GM13976 (cell line): ENCODE data around the gene ASF1A.

ENCODE experiments used
- DNase-seq: peaks from one replicate; pipeline ENCODE4 v3.0.0; 2012; ENCODE audit warnings: low spot score
- CTCF ChIP-seq: IDR thresholded peaks from 2 replicates; pipeline ENCODE4 v1.5.1; 2012; ENCODE audit warnings: borderline replicate concordance, mild to moderate bottlenecking; ENCODE audit not compliant: insufficient read depth; ENCODE audit errors: extremely low read depth, missing control alignments, control extremely low read depth
- in situ Hi-C: fragments of 300-500 bp; cut with MboI; formaldehyde crosslinking; loops from one replicate; pipeline ENCODE4 v1.12.0; 2022; ENCODE audit warnings: low sequenced_read_pairs, mixed read lengths, inconsistent platforms; ENCODE audit not compliant: unreplicated experiment

The ASF1A gene

GRCh38 chr6:118892355-118892991, 1.5 kb upstream of the ASF1A start:
- no peak for DNase-seq
- in situ Hi-C loops: no loop called here
- no peak for TF ChIP-seq CTCF

- TF ChIP-seq CTCF: no peak
- peak; percentile 37 for DNase-seq
- in situ Hi-C loops: no loop called here
These were observed 717 bp upstream of the ASF1A start for GRCh38 chr6:118893064-118893806.

GRCh38 chr6:118894425-118895260, 691 bp downstream of the ASF1A start:
- no peak for TF ChIP-seq CTCF
- DNase-seq: peak; percentile 77
- in situ Hi-C loops: no loop called here

GRCh38 chr6:118895261-118895560, 1.3 kb downstream of the ASF1A start:
- in situ Hi-C loops: no loop called here
- DNase-seq: no peak
- TF ChIP-seq CTCF: no peak

- in situ Hi-C loops: no loop called here
- TF ChIP-seq CTCF: no peak
- DNase-seq: no peak
These were observed 1.9 kb downstream of the ASF1A start for GRCh38 chr6:118895859-118896258.

GRCh38 chr6:118896339-118897136, 2.6 kb downstream of the ASF1A start:
- no peak for TF ChIP-seq CTCF
- DNase-seq: peak; percentile 45
- in situ Hi-C loops: no loop called here
